ENCODE results near the gene CDC7.

- no peak for TF ChIP-seq CTCF (IDR thresholded peaks at IDR 0.05)
- no peak for TF ChIP-seq POLR2A (IDR thresholded peaks at IDR 0.05; ENCODE audit: low read depth)
These were observed 71.4 kb downstream of the CDC7 start for GRCh38 chr1:91572044-91572443.

Measured in esophagus muscularis mucosa (tissue), 3 donors.